HUES64 (cell line): Measurements from ENCODE around the gene FAM234B.

ENCODE experiments used
- H3K27ac ChIP-seq: 2 replicates; pipeline ENCODE4 v1.7.0; 2013; ENCODE audit warnings: low read depth, low read length, inconsistent platforms
- H3K27me3 ChIP-seq: 2 replicates; pipeline ENCODE4 v1.6.1; 2013; ENCODE audit warnings: mild to moderate bottlenecking, low read length; ENCODE audit not compliant: insufficient read depth
- H3K36me3 ChIP-seq: 2 replicates; pipeline ENCODE4 v1.6.1; 2013; ENCODE audit warnings: mild to moderate bottlenecking, low read length; ENCODE audit not compliant: insufficient read depth
- H3K4me1 ChIP-seq: 2 replicates; pipeline ENCODE4 v1.6.1; 2013; ENCODE audit warnings: mild to moderate bottlenecking, low read length, moderate library complexity; ENCODE audit not compliant: insufficient read depth
- H3K4me3 ChIP-seq: 2 replicates; pipeline ENCODE4 v1.5.1; 2013; ENCODE audit warnings: mild to moderate bottlenecking, low read length, moderate library complexity
- H3K9ac ChIP-seq: 2 replicates; pipeline ENCODE4 v1.6.1; 2013; ENCODE audit warnings: mild to moderate bottlenecking, low read depth, low read length
- H3K9me3 ChIP-seq: 2 replicates; pipeline ENCODE4 v1.6.1; 2013; ENCODE audit warnings: low read depth, low read length; ENCODE audit not compliant: insufficient read depth
- WGBS: fragments of 150-250, 120-280 bp; methylation state at CpG from one replicate; pipeline ENCODE4 v1.1.7; 2013; ENCODE audit warnings: missing lambda C conversion rate; 5-methylcytosine and 5-hydroxymethylcytosine counted together

The FAM234B gene

GRCh38 chr12:13101821-13102375 lies 57.7 kb downstream of the FAM234B start:
- peak overlapping the region; percentile 89 for H3K9ac ChIP-seq
- H3K36me3 ChIP-seq: no peaks in the 10 kb centered on the region
- H3K4me3 ChIP-seq: peak overlapping the region; percentile 73
- peak overlapping the region; percentile 77 for H3K27ac ChIP-seq
- no peaks in the 10 kb centered on the region for H3K9me3 ChIP-seq
- H3K4me1 ChIP-seq: peaks cover 44% of the 10 kb centered on the region
- 54% methylated on average over 10 of the region's 10 CpGs for WGBS
- H3K27me3 ChIP-seq: no peaks in the 10 kb centered on the region

GRCh38 chr12:13102461-13103195 lies 58.4 kb downstream of the FAM234B start:
- Histone ChIP-seq H3K4me1 (peaks cover 44% of the 10 kb centered on the region), H3K27me3 (no peaks in the 10 kb centered on the region), H3K4me3 (no peak overlapping the region), H3K9ac (no peak overlapping the region), H3K27ac (no peak overlapping the region), H3K9me3 (no peaks in the 10 kb centered on the region), H3K36me3 (no peaks in the 10 kb centered on the region)
- WGBS: 78% methylated on average over 7 of the region's 7 CpGs

- Histone ChIP-seq H3K27ac (no peak within 1 kb of the TSS), H3K27me3 (no peaks in the 10 kb centered on the region), H3K9me3 (peaks cover 3% of the 10 kb centered on the region; the same call in 1 of the 2 replicates), H3K36me3 (no peaks in the 10 kb centered on the region), H3K4me1 (peaks cover 35% of the 10 kb centered on the region), H3K4me3 (no peak within 1 kb of the TSS), H3K9ac (no peak within 1 kb of the TSS)
- WGBS: 89% methylated on average over 8 of the region's 8 CpGs
Measured at GRCh38 chr12:13103391-13104033, 59.3 kb downstream of the FAM234B start, which contains the start of gene GSG1. Gene GSG1, minus strand, starts transcription at chr12:13103667. Its CDS starts 155 bp downstream, at chr12:13103512.

- Histone ChIP-seq H3K9ac (no peak overlapping the region), H3K9me3 (peaks cover 3% of the 10 kb centered on the region; the same call in 1 of the 2 replicates), H3K4me3 (no peak overlapping the region), H3K27me3 (no peaks in the 10 kb centered on the region), H3K27ac (no peak overlapping the region), H3K36me3 (no peaks in the 10 kb centered on the region), H3K4me1 (peaks cover 26% of the 10 kb centered on the region)
- 95% methylated on average over 3 of the region's 3 CpGs for WGBS
Measured at GRCh38 chr12:13104409-13104808, 60.2 kb downstream of the FAM234B start.

GRCh38 chr12:13105781-13106180 lies 61.6 kb downstream of the FAM234B start:
- Histone ChIP-seq H3K4me1 (peaks cover 16% of the 10 kb centered on the region; the same call in 1 of the 2 replicates), H3K36me3 (no peaks in the 10 kb centered on the region), H3K27me3 (no peaks in the 10 kb centered on the region), H3K9ac (no peak overlapping the region), H3K4me3 (no peak overlapping the region), H3K9me3 (peaks cover 3% of the 10 kb centered on the region; the same call in 1 of the 2 replicates), H3K27ac (no peak overlapping the region)
- 100% methylated on average over 1 of the region's 1 CpG for WGBS

DNA sequence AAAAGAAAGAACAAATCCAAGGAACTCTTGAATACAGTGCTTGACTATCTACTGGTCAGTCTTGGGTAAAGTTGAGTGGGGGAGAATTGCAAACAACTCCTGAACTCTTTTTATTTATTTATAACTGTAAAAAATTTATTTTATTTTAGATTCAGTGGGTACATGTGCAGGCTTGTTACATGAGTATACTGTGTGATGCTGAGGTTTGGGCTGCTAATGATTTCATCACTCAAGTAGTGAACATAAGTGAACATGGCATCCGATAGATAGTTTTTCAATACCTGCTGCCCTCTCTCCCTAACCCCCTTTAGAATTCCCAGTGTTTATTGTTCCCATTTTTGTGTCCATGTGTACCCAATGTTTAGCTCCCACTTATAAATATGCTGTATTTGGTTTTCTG lies 62.5 kb downstream of the FAM234B start:
- peaks cover 5% of the 10 kb centered on the region; the same call in 1 of the 2 replicates for H3K9me3 ChIP-seq
- WGBS: 100% methylated on average over 1 of the region's 1 CpG
- H3K27me3 ChIP-seq: no peaks in the 10 kb centered on the region
- no peak overlapping the region for H3K27ac ChIP-seq
- peaks cover 15% of the 10 kb centered on the region; the same call in 1 of the 2 replicates for H3K4me1 ChIP-seq
- H3K4me3 ChIP-seq: no peak overlapping the region
- H3K9ac ChIP-seq: no peak overlapping the region
- no peaks in the 10 kb centered on the region for H3K36me3 ChIP-seq

GRCh38 chr12:13112968-13113367 lies 68.8 kb downstream of the FAM234B start:
- Histone ChIP-seq H3K9me3 (peaks cover 13% of the 10 kb centered on the region), H3K36me3 (no peaks in the 10 kb centered on the region), H3K4me1 (peaks cover 38% of the 10 kb centered on the region), H3K27me3 (no peaks in the 10 kb centered on the region), H3K4me3 (no peak overlapping the region), H3K27ac (no peak overlapping the region), H3K9ac (no peak overlapping the region)
- WGBS: 93% methylated on average over 6 of the region's 6 CpGs

GRCh38 chr12:13114251-13115052 lies 70.3 kb downstream of the FAM234B start:
- Histone ChIP-seq H3K4me3 (no peak overlapping the region), H3K27ac (no peak overlapping the region; the same call in 1 of the 2 replicates), H3K9me3 (peaks cover 9% of the 10 kb centered on the region), H3K9ac (peak overlapping the region; percentile 27; the same call in 1 of the 2 replicates), H3K36me3 (no peaks in the 10 kb centered on the region), H3K4me1 (peaks cover 39% of the 10 kb centered on the region), H3K27me3 (no peaks in the 10 kb centered on the region)
- WGBS: 63% methylated on average over 15 of the region's 15 CpGs

DNA sequence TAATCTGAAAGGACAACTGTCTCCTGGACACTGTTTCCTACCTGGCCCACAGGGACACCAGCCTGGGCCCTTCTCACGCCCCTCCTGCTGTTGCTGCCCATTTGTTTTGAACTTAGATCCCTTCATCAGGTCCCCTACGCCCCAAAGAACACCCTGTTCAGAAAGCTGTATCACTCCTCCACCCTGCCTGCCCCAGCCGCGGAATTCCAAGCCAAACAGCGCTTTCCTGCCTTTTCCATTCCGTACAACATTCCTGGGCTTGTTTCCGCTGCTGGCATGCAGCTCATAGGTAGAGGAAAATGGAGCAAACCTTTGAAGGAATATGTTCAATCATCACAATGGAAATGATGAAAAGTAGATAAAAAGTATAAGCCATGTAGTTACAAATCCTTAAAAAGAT lies 72.1 kb downstream of the FAM234B start:
- Histone ChIP-seq H3K36me3 (no peaks in the 10 kb centered on the region), H3K27ac (no peak overlapping the region), H3K4me3 (no peak overlapping the region), H3K27me3 (no peaks in the 10 kb centered on the region), H3K4me1 (peaks cover 39% of the 10 kb centered on the region), H3K9ac (no peak overlapping the region), H3K9me3 (peaks cover 9% of the 10 kb centered on the region)
- 91% methylated on average over 7 of the region's 7 CpGs for WGBS

DNA sequence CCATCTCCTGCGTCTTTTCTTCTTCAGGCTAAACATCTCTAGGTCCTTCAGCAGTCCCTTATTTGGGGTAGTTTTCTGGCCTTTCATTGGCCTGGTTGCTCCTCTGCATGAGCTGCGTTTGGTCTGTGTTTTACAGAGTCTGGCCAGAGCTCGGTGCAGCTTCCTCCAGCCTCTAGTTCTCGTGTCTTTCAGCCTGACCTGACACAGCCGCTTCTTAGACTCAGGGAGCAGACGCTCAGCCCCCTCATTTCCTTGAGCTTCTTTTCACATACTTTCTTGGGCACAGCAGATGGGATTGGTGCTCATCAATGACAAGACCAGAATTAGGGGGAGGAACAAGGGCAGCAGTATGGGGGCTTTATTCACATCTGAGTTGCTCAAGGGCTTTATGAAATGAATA lies 72.8 kb downstream of the FAM234B start:
- peaks cover 39% of the 10 kb centered on the region for H3K4me1 ChIP-seq
- no peak overlapping the region for H3K27ac ChIP-seq
- 75% methylated on average over 6 of the region's 6 CpGs for WGBS
- no peak overlapping the region for H3K9ac ChIP-seq
- no peaks in the 10 kb centered on the region for H3K27me3 ChIP-seq
- H3K36me3 ChIP-seq: no peaks in the 10 kb centered on the region
- no peak overlapping the region for H3K4me3 ChIP-seq
- peaks cover 4% of the 10 kb centered on the region for H3K9me3 ChIP-seq
